Measurements from ENCODE around the gene GPC6. TPM values are rescaled to one million over a fixed set of nuclear protein-coding genes. Genes with fewer than 3 reads are reported as not detected.
A peak's percentile ranks its signal among the peaks of the same experiment; 100 is the strongest.

Gene GPC6
- total and polyA plus RNA-seq, 4 donors, result 5.9 to 29.1 (median 18.2) TPM

GRCh38 chr13:93227280-93227877, 772 bp downstream of the GPC6 start:
- WGBS, result 1% methylated on average over 55 of the region's 55 CpGs
- Histone ChIP-seq H3K9me3 (ENCODE audit: control insufficient read depth in 4 of 4, low read length in 3 of 4) (no peaks in the 10 kb centered on the region), H3K4me1 (ENCODE audit: control insufficient read depth in 4 of 4, insufficient read depth in 4 of 4, low read length in 3 of 4) (peaks cover 1 to 43% (median 38%) of the 10 kb centered on the region in 4 donors), H3K27ac (ENCODE audit: low read depth in 1 of 2, low read length in 2 of 2) (peak overlapping the region; percentile 83 to 92), H3K36me3 (ENCODE audit: control insufficient read depth in 4 of 4, insufficient read depth in 3 of 4, low read depth in 1 of 4, low read length in 3 of 4) (no peaks in the 10 kb centered on the region), H3K4me3 (ENCODE audit: low read depth in 1 of 3, low read length in 3 of 3) (peak overlapping the region; percentile 67 to 97 (median 95)), H3K9ac (ENCODE audit: low read depth in 1 of 2, low read length in 2 of 2) (peak overlapping the region; percentile 70 to 89), H3K27me3 (ENCODE audit: control insufficient read depth in 4 of 4, insufficient read depth in 4 of 4, low read length in 3 of 4) (no peaks in the 10 kb centered on the region)
- TF ChIP-seq GABPA (IDR thresholded peaks at IDR 0.05 in 1 of 2, conservative IDR thresholded peaks at IDR 0.05 in 1 of 2), result no peak
- no peak for TF ChIP-seq TAF1 (conservative IDR thresholded peaks at IDR 0.05)
- no peak for TF ChIP-seq FOXA2 (IDR thresholded peaks at IDR 0.05)
- no peak for TF ChIP-seq ZBTB33 (IDR thresholded peaks at IDR 0.05)
- TF ChIP-seq JUND (IDR thresholded peaks at IDR 0.05), result no peak
- peak; percentile 2 for TF ChIP-seq YY1 (IDR thresholded peaks at IDR 0.05)
- TF ChIP-seq EGR1 (IDR thresholded peaks at IDR 0.05; ENCODE audit: low read depth in 2 of 2), result no peak
- no peak for TF ChIP-seq SP1 (IDR thresholded peaks at IDR 0.05)
- TF ChIP-seq FOXA1 (IDR thresholded peaks at IDR 0.05), result no peak
- DNase-seq (ENCODE audit: low spot score), result peak; percentile 38

GRCh38 chr13:93227878-93228642, 1.5 kb downstream of the GPC6 start:
- peak overlapping the region; percentile 67 to 97 (median 95) for H3K4me3 ChIP-seq (ENCODE audit: low read depth in 1 of 3, low read length in 3 of 3)
- H3K27me3 ChIP-seq (ENCODE audit: control insufficient read depth in 4 of 4, insufficient read depth in 4 of 4, low read length in 3 of 4), result no peaks in the 10 kb centered on the region
- peaks cover 1 to 43% (median 38%) of the 10 kb centered on the region in 4 donors for H3K4me1 ChIP-seq (ENCODE audit: control insufficient read depth in 4 of 4, insufficient read depth in 4 of 4, low read length in 3 of 4)
- no peaks in the 10 kb centered on the region for H3K9me3 ChIP-seq (ENCODE audit: control insufficient read depth in 4 of 4, low read length in 3 of 4)
- peak; percentile 53 for DNase-seq (ENCODE audit: low spot score)
- H3K36me3 ChIP-seq (ENCODE audit: control insufficient read depth in 4 of 4, insufficient read depth in 3 of 4, low read depth in 1 of 4, low read length in 3 of 4), result no peaks in the 10 kb centered on the region
- 2% methylated on average over 62 of the region's 62 CpGs for WGBS
- peak overlapping the region; percentile 83 to 92 for H3K27ac ChIP-seq (ENCODE audit: low read depth in 1 of 2, low read length in 2 of 2)
- TF ChIP-seq HNF4A (conservative IDR thresholded peaks at IDR 0.05) (no peak), EGR1 (IDR thresholded peaks at IDR 0.05; ENCODE audit: low read depth in 2 of 2) (no peak), RXRA (IDR thresholded peaks at IDR 0.05) (peak in 1 of 2 donors; percentile 34), HNF4G (IDR thresholded peaks at IDR 0.05) (no peak), CTCF (IDR thresholded peaks at IDR 0.05; ENCODE audit: low read depth, low read length, missing input control) (peak; percentile 35), RAD21 (IDR thresholded peaks at IDR 0.05) (peak; percentile 17 to 41), ATF3 (IDR thresholded peaks at IDR 0.05) (no peak), FOXA1 (IDR thresholded peaks at IDR 0.05) (no peak), YY1 (IDR thresholded peaks at IDR 0.05) (peak; percentile 10), JUND (IDR thresholded peaks at IDR 0.05) (no peak)
- peak overlapping the region; percentile 70 to 89 for H3K9ac ChIP-seq (ENCODE audit: low read depth in 1 of 2, low read length in 2 of 2)

Measured in liver (tissue), 9 donors.